Chondrocyte (in vitro differentiated cells): Measurements from ENCODE around the gene IBA57. TPM values are rescaled to one million over a fixed set of nuclear protein-coding genes. Genes with fewer than 3 reads are reported as not detected.

ENCODE experiments used
- DNase-seq: peaks from one replicate; pipeline ENCODE4 v3.0.0; 2021; ENCODE audit warnings: mixed read lengths, low spot score
- H3K27ac Mint-ChIP-seq: one replicate; pipeline ENCODE4 v1.8.0; 2021; ENCODE audit warnings: mild to moderate bottlenecking, moderate library complexity, mixed read lengths; ENCODE audit not compliant: unreplicated experiment
- H3K27me3 Mint-ChIP-seq: 2 replicates; pipeline ENCODE4 v1.8.0; 2021; ENCODE audit warnings: low read depth, mixed read lengths
- H3K36me3 Mint-ChIP-seq: 2 replicates; pipeline ENCODE4 v1.8.0; 2021; ENCODE audit warnings: low read depth, mixed read lengths
- H3K4me1 Mint-ChIP-seq: 2 replicates; pipeline ENCODE4 v1.8.0; 2021; ENCODE audit warnings: low read depth, mild to moderate bottlenecking, mixed read lengths
- H3K4me3 Mint-ChIP-seq: one replicate; pipeline ENCODE4 v1.8.0; 2021; ENCODE audit warnings: mild to moderate bottlenecking, moderate library complexity, mixed read lengths; ENCODE audit not compliant: unreplicated experiment
- H3K9me3 Mint-ChIP-seq: 2 replicates; pipeline ENCODE4 v1.8.0; 2021; ENCODE audit warnings: low read depth, mixed read lengths
- total RNA-seq: library from RNA; stranded (reverse); gene quantifications from 3 replicates; pipeline ENCODE4 v1.2.1, GENCODE V29; 2021
- TF ChIP-seq, protein P1 (sequence below): fragments of 200-600 bp; sonication (generic); IDR thresholded peaks from 2 replicates; pipeline ENCODE4 v1.5.0; 2021; ENCODE audit warnings: antibody characterized with exemption, mild to moderate bottlenecking, moderate library complexity

IBA57 gene
- total RNA-seq, 1 donor from 2014 or later: 5.2 TPM

- peak; percentile 46 for DNase-seq
- H3K36me3 Mint-ChIP-seq: peaks cover 1% of the 10 kb centered on the region
- no peaks in the 10 kb centered on the region for H3K27me3 Mint-ChIP-seq
- no peak overlapping the region for H3K4me3 Mint-ChIP-seq
- H3K27ac Mint-ChIP-seq: peak overlapping the region; percentile 80
- peaks cover 15% of the 10 kb centered on the region for H3K4me1 Mint-ChIP-seq
- TF ChIP-seq, protein P1, sequence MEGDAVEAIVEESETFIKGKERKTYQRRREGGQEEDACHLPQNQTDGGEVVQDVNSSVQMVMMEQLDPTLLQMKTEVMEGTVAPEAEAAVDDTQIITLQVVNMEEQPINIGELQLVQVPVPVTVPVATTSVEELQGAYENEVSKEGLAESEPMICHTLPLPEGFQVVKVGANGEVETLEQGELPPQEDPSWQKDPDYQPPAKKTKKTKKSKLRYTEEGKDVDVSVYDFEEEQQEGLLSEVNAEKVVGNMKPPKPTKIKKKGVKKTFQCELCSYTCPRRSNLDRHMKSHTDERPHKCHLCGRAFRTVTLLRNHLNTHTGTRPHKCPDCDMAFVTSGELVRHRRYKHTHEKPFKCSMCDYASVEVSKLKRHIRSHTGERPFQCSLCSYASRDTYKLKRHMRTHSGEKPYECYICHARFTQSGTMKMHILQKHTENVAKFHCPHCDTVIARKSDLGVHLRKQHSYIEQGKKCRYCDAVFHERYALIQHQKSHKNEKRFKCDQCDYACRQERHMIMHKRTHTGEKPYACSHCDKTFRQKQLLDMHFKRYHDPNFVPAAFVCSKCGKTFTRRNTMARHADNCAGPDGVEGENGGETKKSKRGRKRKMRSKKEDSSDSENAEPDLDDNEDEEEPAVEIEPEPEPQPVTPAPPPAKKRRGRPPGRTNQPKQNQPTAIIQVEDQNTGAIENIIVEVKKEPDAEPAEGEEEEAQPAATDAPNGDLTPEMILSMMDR: no peak
- no peaks in the 10 kb centered on the region for H3K9me3 Mint-ChIP-seq
Observed at GRCh38 chr1:228178737-228179684, 13.4 kb downstream of the IBA57 start.

DNA sequence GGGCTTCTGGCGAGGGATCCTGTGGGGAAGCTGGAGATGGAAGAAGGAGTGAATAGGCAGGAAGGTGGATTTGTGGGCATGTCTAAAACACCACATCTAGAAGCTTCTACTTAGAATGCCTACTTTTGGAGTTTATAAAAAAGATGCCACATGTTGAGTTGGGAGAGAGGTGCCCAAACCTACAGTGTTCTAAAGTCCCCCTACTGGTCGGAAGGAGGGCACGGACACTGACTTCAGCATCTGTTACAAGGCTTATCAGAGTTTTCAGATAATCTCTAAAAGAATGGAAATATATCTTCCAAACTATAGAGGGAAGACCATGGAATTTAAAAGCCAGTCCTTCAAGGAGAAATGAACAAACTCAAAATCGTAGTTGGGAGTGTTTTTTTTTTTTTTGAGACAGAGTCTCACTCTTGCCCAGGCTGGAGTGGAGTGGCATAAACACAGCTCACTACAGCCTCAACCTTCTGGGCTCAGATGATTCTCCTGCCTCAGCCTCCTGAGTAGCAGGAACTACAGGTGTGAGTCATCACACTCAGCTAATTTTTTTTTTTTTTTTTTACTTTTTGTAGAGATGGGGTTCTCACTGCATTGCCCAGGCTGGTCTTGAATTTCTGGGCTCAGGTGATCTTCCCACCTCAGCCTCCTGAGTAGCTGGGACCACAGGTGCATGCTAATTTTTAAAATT, 14.8 kb downstream of the IBA57 start:
- Mint-ChIP-seq H3K4me1 (peaks cover 15% of the 10 kb centered on the region), H3K9me3 (no peaks in the 10 kb centered on the region), H3K36me3 (peaks cover 1% of the 10 kb centered on the region), H3K4me3 (no peak overlapping the region), H3K27me3 (no peaks in the 10 kb centered on the region), H3K27ac (no peak overlapping the region)
- peak; percentile 1 for DNase-seq
- TF ChIP-seq, protein P1: peak; percentile 47

DNA sequence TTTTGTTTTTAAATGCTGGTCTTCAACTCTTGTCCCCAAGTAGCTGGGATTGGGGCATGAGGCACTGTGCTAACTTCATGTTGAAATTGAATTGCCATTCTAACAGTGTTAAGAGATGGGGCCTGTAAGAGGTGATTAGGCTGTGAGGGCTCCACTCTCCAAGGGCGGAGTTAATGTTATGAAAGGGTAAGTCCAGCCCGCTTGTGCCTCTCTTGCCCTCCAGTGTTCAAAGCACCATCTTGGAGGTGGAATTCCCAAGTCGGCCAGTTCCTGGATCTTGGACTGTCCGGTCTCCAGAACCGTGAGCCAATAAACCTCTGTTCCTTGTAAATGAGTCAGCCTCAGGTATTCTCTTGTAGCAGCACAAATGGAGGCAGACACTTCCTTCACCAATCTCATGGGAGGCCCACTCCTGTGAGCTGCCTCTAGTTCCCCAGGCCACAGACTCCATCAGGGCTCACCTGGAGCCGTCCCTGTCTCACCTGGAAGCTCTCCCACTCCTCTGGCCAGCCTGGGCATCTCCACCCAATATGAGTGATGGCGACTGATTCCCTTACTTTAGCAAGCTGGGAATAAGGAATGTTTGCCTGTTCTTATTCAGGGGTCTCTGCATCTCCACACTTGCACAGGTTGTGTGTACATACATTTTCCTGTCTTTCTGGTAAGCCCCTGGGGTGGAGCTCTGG, 15.5 kb downstream of the IBA57 start:
- Mint-ChIP-seq H3K4me1 (peaks cover 15% of the 10 kb centered on the region), H3K4me3 (no peak overlapping the region), H3K36me3 (peaks cover 1% of the 10 kb centered on the region), H3K27me3 (no peaks in the 10 kb centered on the region), H3K27ac (no peak overlapping the region), H3K9me3 (no peaks in the 10 kb centered on the region)
- TF ChIP-seq, protein P1: no peak
- peak; percentile 34 for DNase-seq

- Mint-ChIP-seq H3K27me3 (no peaks in the 10 kb centered on the region), H3K27ac (no peak overlapping the region), H3K9me3 (no peaks in the 10 kb centered on the region), H3K36me3 (peaks cover 1% of the 10 kb centered on the region), H3K4me3 (no peak overlapping the region), H3K4me1 (peaks cover 15% of the 10 kb centered on the region)
- peak; percentile 38 for DNase-seq
- TF ChIP-seq, protein P1: no peak
Observed at GRCh38 chr1:228181645-228182034, 16.0 kb downstream of the IBA57 start.
